K562 (cell line): Measurements from ENCODE around the gene DDX43. TPM values are rescaled to one million over a fixed set of nuclear protein-coding genes. Genes with fewer than 3 reads are reported as not detected.

Source experiments
- MAFK ChIP-seq: IDR thresholded peaks from 2 replicates; pipeline ENCODE4 v1.6.1; 2011; ENCODE audit warnings: low read length, improper control_type of control experiment
- MBD2 ChIP-seq: sonication (generic); IDR thresholded peaks from 2 replicates; pipeline ENCODE4 v1.6.1; 2016; ENCODE audit warnings: low read depth, borderline replicate concordance
- MYBL2 ChIP-seq, 2 experiments: fragments of 450-650 bp in 1 of 2; sonication (generic) in 1 of 2; formaldehyde crosslinking in 1 of 2; IDR thresholded peaks; 2 replicates each; pipeline versions ENCODE4 v1.6.1 to v1.8.1; 2017 to 2022; ENCODE audit warnings: borderline replicate concordance in 1 of 2, inconsistent platforms in 1 of 2, low read depth in 1 of 2, mild to moderate bottlenecking in 1 of 2, missing genetic modification reagents in 1 of 2, moderate library complexity in 1 of 2
- TAF9B ChIP-seq: fragments of 450-650 bp; IDR thresholded peaks from 2 replicates; pipeline ENCODE4 v1.6.1; 2018; ENCODE audit warnings: mild to moderate bottlenecking; ENCODE audit not compliant: partially characterized antibody
- ZBTB1 ChIP-seq: sonication (generic); formaldehyde crosslinking; IDR thresholded peaks from 2 replicates; pipeline ENCODE4 v1.8.1; 2023; ENCODE audit warnings: missing genetic modification reagents, low read depth, mild to moderate bottlenecking, borderline replicate concordance
- ZBTB33 ChIP-seq: sonication (generic); formaldehyde crosslinking; IDR thresholded peaks from 2 replicates; pipeline ENCODE4 v1.8.1; 2023; ENCODE audit warnings: mild to moderate bottlenecking, missing genetic modification reagents
- polyA plus RNA-seq, 8 experiments: library from polyadenylated mRNA; depleted of rRNA in 4 of 8; stranded (reverse) in 5 of 8; unstranded in 3 of 8; fragments of >200 nt; fragmentation: Nextera tagmentation in 2 of 8; fragmentation: Illumina TruSeq in 1 of 8; extraction: Ambion mirVana in 2 of 8; extraction: Trizol in 1 of 8; gene quantifications; 2 replicates each; pipeline versions ENCODE4 v1.2.1 to v1.2.3, GENCODE V29; 2011 to 2014; ENCODE audit warnings: inconsistent platforms in 1 of 8, missing spikeins in 1 of 8
- total RNA-seq, 7 experiments: library from RNA; depleted of rRNA in 6 of 7; stranded (reverse); fragments of >200 nt in 6 of 7; fragmentation: Illumina TruSeq in 2 of 7; extraction: Trizol in 2 of 7; gene quantifications; 2 replicates each; pipeline versions ENCODE4 v1.2.1 to v1.2.3, GENCODE V29; 2011 to 2021; ENCODE audit warnings: low replicate concordance in 1 of 7
- TF ChIP-seq, protein P1 (sequence below): fragments of 200-800 bp; sonication (Bioruptor generic); IDR thresholded peaks from 2 replicates; pipeline ENCODE4 v1.6.1; 2017; ENCODE audit warnings: missing genetic modification characterization, missing compliant biosample characterization
- TF ChIP-seq, protein P2 (sequence below): fragments of 450-650 bp; IDR thresholded peaks from 2 replicates; pipeline ENCODE4 v1.6.1; 2014; ENCODE audit warnings: low read depth, mild to moderate bottlenecking, moderate library complexity, borderline replicate concordance

The DDX43 gene
- total and polyA plus RNA-seq, 9 of the 15 experiments (the other 6 are each of a cell fraction or from before 2014, with no cell fraction given), result 0.07 to 0.88 (median 0.25) TPM

DNA sequence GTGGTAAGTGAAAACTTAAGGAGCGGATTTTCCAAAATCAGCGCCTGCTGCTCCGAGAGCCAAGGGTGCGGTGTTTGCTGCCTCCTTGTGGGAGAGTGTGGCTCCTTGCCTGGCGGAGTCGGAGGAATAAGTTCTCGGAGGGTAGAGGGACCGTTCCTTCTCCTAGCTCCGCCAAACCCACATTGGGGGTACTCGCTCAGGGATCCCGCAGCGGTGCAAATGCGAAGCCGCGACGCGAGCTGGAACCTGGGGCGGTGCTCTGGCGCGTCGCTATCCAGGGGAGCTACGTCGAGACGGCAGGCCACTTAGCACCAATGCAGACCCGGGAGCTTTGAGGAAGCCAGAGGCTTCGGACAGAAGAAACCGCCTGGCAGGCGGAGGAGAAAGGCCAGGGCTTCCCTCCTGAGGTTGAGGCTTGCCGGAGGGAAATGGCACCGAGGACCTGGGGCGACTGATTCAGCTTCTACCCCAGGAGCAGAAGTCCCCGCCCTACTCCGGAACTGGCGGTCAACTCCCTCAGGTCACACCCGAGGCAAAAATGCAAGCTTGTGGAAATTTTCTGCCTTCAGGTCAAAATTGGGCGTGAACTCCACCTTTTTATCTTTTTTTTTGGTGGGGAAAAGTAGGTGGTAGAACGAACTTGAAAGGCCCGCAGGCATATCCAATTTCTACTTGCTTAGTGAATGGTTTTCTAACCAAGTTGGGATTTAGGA, 5.7 kb upstream of the DDX43 start (continued):
- TF ChIP-seq, protein P1, sequence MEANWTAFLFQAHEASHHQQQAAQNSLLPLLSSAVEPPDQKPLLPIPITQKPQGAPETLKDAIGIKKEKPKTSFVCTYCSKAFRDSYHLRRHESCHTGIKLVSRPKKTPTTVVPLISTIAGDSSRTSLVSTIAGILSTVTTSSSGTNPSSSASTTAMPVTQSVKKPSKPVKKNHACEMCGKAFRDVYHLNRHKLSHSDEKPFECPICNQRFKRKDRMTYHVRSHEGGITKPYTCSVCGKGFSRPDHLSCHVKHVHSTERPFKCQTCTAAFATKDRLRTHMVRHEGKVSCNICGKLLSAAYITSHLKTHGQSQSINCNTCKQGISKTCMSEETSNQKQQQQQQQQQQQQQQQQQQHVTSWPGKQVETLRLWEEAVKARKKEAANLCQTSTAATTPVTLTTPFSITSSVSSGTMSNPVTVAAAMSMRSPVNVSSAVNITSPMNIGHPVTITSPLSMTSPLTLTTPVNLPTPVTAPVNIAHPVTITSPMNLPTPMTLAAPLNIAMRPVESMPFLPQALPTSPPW (CRISPR knock-in tag), result peak; percentile 47
- peak; percentile 63; the same call in 1 of the 2 replicates for TF ChIP-seq MBD2
- TF ChIP-seq ZBTB1 (CRISPR knock-in tag), result peak; percentile 42; the same call in 1 of the 2 replicates
- TF ChIP-seq ZBTB33 (CRISPR knock-in tag), result peak; percentile 73; the same call in 1 of the 2 replicates
- peak; percentile 57 for TF ChIP-seq TAF9B
- TF ChIP-seq, protein P2, sequence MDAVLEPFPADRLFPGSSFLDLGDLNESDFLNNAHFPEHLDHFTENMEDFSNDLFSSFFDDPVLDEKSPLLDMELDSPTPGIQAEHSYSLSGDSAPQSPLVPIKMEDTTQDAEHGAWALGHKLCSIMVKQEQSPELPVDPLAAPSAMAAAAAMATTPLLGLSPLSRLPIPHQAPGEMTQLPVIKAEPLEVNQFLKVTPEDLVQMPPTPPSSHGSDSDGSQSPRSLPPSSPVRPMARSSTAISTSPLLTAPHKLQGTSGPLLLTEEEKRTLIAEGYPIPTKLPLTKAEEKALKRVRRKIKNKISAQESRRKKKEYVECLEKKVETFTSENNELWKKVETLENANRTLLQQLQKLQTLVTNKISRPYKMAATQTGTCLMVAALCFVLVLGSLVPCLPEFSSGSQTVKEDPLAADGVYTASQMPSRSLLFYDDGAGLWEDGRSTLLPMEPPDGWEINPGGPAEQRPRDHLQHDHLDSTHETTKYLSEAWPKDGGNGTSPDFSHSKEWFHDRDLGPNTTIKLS, result peak; percentile 22; the same call in 1 of the 2 replicates
- TF ChIP-seq MAFK, result peak; percentile 88
- no peak for TF ChIP-seq MYBL2 (IDR thresholded peaks at IDR 0.05; ENCODE audit: low read depth)
- TF ChIP-seq MYBL2 (CRISPR knock-in tag; IDR thresholded peaks at IDR 0.05; ENCODE audit: borderline replicate concordance), result no peak
